Activated B cell treated with CpG ODN at 0.5 μM for 24 hours (primary cell): ENCODE data around the gene DDX23. TPM values are rescaled to one million over a fixed set of nuclear protein-coding genes. Genes with fewer than 3 reads are reported as not detected.
"Not testable (repeated sequence)": the region's sequence is repeated elsewhere in the genome, so short reads cannot be mapped to it uniquely, and the experiment has no call there.

Source experiments
- ATAC-seq: fragments of 200-7000 bp; cut with Tn5 transposase; one replicate; pipeline ENCODE4 v1.10.0; 2021; ENCODE audit warnings: low read depth, mild to moderate bottlenecking, moderate library complexity
- CTCF ChIA-PET: fragments of 350-600 bp; sonication (Branson Sonifier 250); formaldehyde crosslinking; loops from one replicate; lab custom pipeline; 2021; ENCODE audit warnings: antibody characterized with exemption; lab: Charles Lee
- POLR2A ChIA-PET: fragments of 350-600 bp; sonication (Branson Sonifier 250); formaldehyde crosslinking; loops from one replicate; lab custom pipeline; 2021; ENCODE audit warnings: antibody characterized with exemption; lab: Charles Lee
- DNase-seq: peaks from one replicate; pipeline ENCODE4 v3.0.0; 2022
- H3K27ac Mint-ChIP-seq: one replicate; pipeline ENCODE4 v1.8.0; 2020; ENCODE audit warnings: mixed read lengths
- H3K27me3 Mint-ChIP-seq: one replicate; pipeline ENCODE4 v1.8.0; 2021; ENCODE audit warnings: mixed read lengths
- H3K36me3 Mint-ChIP-seq: one replicate; pipeline ENCODE4 v1.8.0; 2021; ENCODE audit warnings: low read depth, mixed read lengths
- H3K4me1 Mint-ChIP-seq: one replicate; pipeline ENCODE4 v1.8.0; 2021; ENCODE audit warnings: mixed read lengths
- H3K4me3 Mint-ChIP-seq: one replicate; pipeline ENCODE4 v1.8.0; 2020; ENCODE audit warnings: mild to moderate bottlenecking, mixed read lengths
- H3K9me3 Mint-ChIP-seq: one replicate; pipeline ENCODE4 v1.8.0; 2020; ENCODE audit warnings: mixed read lengths
- intact Hi-C: fragments of 100-400 bp; cut with micrococcal nuclease; formaldehyde crosslinking; loops from one replicate; pipeline ENCODE4 v1.15.1; 2024
- total RNA-seq: library from RNA; stranded (reverse); gene quantifications from 2 replicates; pipeline ENCODE4 v1.2.3, GENCODE V29; 2022
- TF ChIP-seq, protein P1 (sequence below): fragments of 200-600 bp; IDR thresholded peaks from one replicate; pipeline ENCODE4 v1.8.0; 2022; ENCODE audit warnings: antibody characterized with exemption, mild to moderate bottlenecking

Gene DDX23
- total RNA-seq, 1 donor from 2014 or later, result 116 TPM

DNA sequence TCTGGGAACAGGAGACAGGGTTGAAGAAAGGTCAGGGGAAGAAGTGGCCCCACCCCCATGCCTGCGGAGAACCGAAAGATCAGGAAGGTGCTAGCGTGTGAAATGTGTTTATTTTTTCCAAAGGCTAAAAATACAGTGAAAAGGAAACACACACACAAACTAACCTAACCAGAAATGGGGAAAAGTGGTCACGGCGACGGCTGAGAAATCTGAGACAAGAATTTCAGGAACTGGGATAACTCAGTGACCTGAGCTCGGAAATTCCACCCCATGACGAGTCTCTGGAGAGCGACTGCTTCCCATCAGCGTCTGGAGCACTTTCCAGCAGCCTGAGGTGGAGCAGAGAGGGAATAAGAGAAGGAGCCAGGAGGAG, 30.3 kb upstream of the DDX23 start:
- ChIA-PET CTCF (interaction anchor here (0.6 kb wide), 1 partner anchor 20 kb away, joined by 3 read pairs; no protein-coding TSS in a partner anchor), POLR2A (no interaction called here)

DNA sequence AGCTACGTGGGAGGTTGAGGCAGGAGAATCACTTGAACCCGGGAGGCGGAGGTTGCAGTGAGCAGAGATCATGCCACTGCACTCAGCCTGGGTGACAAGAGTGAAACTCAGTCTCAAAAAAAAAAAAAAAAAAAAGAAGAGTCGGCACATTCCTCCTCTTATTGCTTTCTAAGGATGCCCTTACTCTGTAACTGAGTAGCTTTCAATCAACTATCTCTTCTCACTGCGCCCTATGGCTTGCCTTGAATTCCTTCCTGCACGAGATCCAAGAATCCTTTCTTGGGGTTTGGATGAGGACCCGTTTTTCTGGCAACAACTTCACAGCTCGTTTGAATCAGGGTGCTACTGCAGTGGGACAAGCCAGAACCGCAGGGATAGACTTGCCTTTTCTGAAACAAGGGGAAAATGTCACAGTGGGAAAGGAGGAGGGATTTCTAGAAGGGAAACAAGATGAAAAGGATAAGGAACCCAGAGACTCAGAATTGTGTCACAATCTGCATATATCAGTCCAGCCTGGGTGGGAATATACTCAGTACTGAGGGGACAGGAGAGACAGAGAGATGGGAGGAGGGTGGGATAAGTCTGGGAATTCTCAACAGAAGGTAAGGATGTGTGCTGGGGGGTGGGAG, 29.8 kb upstream of the DDX23 start:
- intact Hi-C loops, result no loop called here
- Mint-ChIP-seq H3K9me3 (no peaks in the 10 kb centered on the region), H3K27me3 (peaks cover 21% of the 10 kb centered on the region)

More for the DNA sequence above, 30.3 kb upstream of the DDX23 start:
- H3K27ac Mint-ChIP-seq, result no peak overlapping the region
- ATAC-seq (no peak), DNase-seq (no peak)
- TF ChIP-seq, protein P1, sequence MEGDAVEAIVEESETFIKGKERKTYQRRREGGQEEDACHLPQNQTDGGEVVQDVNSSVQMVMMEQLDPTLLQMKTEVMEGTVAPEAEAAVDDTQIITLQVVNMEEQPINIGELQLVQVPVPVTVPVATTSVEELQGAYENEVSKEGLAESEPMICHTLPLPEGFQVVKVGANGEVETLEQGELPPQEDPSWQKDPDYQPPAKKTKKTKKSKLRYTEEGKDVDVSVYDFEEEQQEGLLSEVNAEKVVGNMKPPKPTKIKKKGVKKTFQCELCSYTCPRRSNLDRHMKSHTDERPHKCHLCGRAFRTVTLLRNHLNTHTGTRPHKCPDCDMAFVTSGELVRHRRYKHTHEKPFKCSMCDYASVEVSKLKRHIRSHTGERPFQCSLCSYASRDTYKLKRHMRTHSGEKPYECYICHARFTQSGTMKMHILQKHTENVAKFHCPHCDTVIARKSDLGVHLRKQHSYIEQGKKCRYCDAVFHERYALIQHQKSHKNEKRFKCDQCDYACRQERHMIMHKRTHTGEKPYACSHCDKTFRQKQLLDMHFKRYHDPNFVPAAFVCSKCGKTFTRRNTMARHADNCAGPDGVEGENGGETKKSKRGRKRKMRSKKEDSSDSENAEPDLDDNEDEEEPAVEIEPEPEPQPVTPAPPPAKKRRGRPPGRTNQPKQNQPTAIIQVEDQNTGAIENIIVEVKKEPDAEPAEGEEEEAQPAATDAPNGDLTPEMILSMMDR, result no peak
- intact Hi-C loops, result no loop called here
- H3K4me1 Mint-ChIP-seq, result no peaks in the 10 kb centered on the region
- H3K36me3 Mint-ChIP-seq, result no peaks in the 10 kb centered on the region
- peaks cover 21% of the 10 kb centered on the region for H3K27me3 Mint-ChIP-seq
- H3K4me3 Mint-ChIP-seq, result no peak overlapping the region
- no peaks in the 10 kb centered on the region for H3K9me3 Mint-ChIP-seq

DNA sequence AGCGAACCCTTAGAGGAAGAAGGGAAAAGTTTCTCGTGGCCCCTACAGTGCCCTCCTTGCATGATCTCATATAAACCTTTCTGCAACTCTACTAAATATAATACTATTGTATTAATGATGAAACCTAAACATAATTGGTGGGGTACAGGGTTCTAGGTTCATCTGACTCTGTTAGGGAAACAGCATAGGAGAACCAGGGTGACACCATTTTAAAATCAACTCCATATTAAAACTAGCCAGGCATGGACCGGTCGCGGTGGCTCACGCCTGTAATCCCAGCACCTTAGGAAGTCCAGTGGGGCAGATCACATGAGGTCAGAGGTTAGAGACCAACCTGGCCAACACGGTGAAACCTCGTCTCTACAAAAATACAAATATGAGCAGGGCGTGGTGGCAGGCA, 28.7 kb upstream of the DDX23 start:
- TF ChIP-seq, protein P1, result no peak
- POLR2A ChIA-PET, result interaction anchor here (1.3 kb wide), 1 partner anchor 15 kb away, joined by 4 read pairs; the partner anchor contains the start of gene RND1

More for the DNA sequence above, 29.8 kb upstream of the DDX23 start:
- no peaks in the 10 kb centered on the region for H3K4me1 Mint-ChIP-seq
- no peak overlapping the region for H3K27ac Mint-ChIP-seq
- TF ChIP-seq, protein P1, result no peak
- no peaks in the 10 kb centered on the region for H3K36me3 Mint-ChIP-seq
- H3K4me3 Mint-ChIP-seq, result no peak overlapping the region
- ATAC-seq, result no peak
- ChIA-PET CTCF (interaction anchor here (0.6 to 1.0 kb wide), 2 partner anchors 20 to 29 kb away, joined by 3 read pairs; no protein-coding TSS in a partner anchor), POLR2A (interaction anchor here (1.3 kb wide), 1 partner anchor 16 kb away, joined by 4 read pairs; the partner anchor contains the start of gene RND1)
- DNase-seq, result no peak

DNA sequence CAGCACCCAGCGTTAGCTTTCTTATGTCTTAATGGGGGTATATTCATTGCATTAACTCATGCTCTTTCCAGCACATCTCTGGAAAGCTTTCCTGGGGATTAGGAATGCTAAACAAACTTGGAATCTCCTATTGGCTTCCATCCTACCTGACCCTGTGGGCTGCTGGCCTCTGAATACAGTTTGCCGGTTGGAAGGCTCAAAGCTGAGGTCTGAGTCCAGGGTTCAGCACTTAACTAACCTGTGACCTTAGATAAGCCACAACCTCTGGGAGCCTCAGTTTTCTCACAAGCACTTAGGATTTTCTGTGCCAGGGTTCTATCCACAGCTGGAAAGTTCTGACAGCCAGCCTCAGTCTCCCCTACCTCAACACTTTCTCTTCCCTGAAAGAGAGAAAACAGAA, 26.6 kb upstream of the DDX23 start:
- ChIA-PET CTCF (no interaction called here), POLR2A (no interaction called here)
- intact Hi-C loops, result no loop called here
- DNase-seq (no peak), ATAC-seq (no peak)
- peaks cover 18% of the 10 kb centered on the region for H3K27me3 Mint-ChIP-seq
- H3K4me3 Mint-ChIP-seq, result no peak overlapping the region
- H3K27ac Mint-ChIP-seq, result no peak overlapping the region
- no peaks in the 10 kb centered on the region for H3K36me3 Mint-ChIP-seq
- H3K9me3 Mint-ChIP-seq, result no peaks in the 10 kb centered on the region
- H3K4me1 Mint-ChIP-seq, result no peaks in the 10 kb centered on the region
- TF ChIP-seq, protein P1, result no peak

More for the DNA sequence above, 28.7 kb upstream of the DDX23 start:
- intact Hi-C loops, result no loop called here
- H3K4me1 Mint-ChIP-seq, result no peaks in the 10 kb centered on the region
- CTCF ChIA-PET, result interaction anchor here (1.0 kb wide), 1 partner anchor 28 kb away, joined by 3 read pairs; no protein-coding TSS in a partner anchor
- DNase-seq, result no peak
- peaks cover 21% of the 10 kb centered on the region for H3K27me3 Mint-ChIP-seq
- no peak overlapping the region for H3K27ac Mint-ChIP-seq
- H3K36me3 Mint-ChIP-seq, result no peaks in the 10 kb centered on the region
- H3K9me3 Mint-ChIP-seq, result no peaks in the 10 kb centered on the region
- no peak overlapping the region for H3K4me3 Mint-ChIP-seq
- no peak for ATAC-seq

DNA sequence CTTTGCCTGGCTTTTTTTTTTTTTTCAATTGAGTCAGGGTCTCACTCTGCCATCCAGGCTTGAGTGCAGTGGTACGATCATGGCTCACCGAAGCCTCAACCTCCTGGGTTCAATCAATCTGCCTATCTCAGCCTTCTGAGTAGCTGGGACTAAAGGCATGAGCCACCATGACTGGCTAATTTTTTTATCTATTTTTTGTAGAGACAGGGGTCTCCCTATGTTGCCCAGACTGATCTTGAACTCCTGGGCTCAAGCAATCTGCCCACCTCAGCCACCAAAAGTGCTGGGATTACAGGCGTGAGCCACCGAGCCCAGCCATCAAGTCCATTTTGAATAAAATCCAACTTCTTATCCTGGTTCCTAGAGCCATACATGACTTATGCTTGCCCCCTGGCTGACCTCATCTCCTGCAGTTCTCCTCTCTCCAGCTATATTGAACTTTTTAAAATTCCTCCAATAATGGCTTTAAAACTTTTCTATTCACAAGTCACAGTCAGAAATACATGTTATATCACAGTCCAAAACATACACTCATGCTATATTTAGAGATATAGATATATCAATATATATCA, 24.1 kb upstream of the DDX23 start:
- ChIA-PET POLR2A (no interaction called here), CTCF (no interaction called here)
- Mint-ChIP-seq H3K4me3 (no peak overlapping the region), H3K27me3 (peaks cover 10% of the 10 kb centered on the region), H3K4me1 (no peaks in the 10 kb centered on the region), H3K27ac (no peak overlapping the region), H3K9me3 (no peaks in the 10 kb centered on the region), H3K36me3 (no peaks in the 10 kb centered on the region)
- TF ChIP-seq, protein P1, result no peak
- intact Hi-C loops, result no loop called here
- ATAC-seq (no peak), DNase-seq (no peak)

DNA sequence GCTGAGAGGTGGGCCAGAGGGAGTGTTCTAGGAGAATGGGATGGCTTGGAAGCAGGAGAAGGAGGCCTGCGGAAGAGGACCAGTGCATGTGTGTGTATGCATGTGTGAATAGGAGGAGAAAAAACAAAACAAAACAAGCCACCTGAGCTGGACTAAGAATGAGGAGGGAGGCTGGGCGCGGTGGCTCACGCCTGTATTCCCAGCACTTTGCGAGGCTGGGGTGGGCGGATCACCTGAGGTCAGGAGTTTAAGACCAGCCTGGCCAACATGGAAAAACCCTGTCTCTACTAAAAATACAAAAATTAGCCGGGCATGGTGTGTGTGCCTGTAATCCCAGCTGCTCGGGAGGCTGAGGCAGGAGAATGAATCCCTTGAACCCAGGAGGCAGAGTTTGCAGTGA, 21.6 kb upstream of the DDX23 start:
- H3K36me3 Mint-ChIP-seq, H3K4me3 Mint-ChIP-seq, H3K9me3 Mint-ChIP-seq, H3K27ac Mint-ChIP-seq, H3K27me3 Mint-ChIP-seq, intact Hi-C loops, DNase-seq, H3K4me1 Mint-ChIP-seq, ATAC-seq: not testable (repeated sequence)
- ChIA-PET POLR2A (interaction anchor here (1.1 kb wide), 1 partner anchor 9 kb away, joined by 3 read pairs; no protein-coding TSS in a partner anchor), CTCF (interaction anchor here (1.2 kb wide), 1 partner anchor 20 kb away, joined by 3 read pairs; no protein-coding TSS in a partner anchor)
